Measurements from ENCODE around the gene OR5H1. TPM values are rescaled to one million over a fixed set of nuclear protein-coding genes. Genes with fewer than 3 reads are reported as not detected.

OR5H1 gene
- total RNA-seq (not detected), polyA plus RNA-seq (not detected)

DNA sequence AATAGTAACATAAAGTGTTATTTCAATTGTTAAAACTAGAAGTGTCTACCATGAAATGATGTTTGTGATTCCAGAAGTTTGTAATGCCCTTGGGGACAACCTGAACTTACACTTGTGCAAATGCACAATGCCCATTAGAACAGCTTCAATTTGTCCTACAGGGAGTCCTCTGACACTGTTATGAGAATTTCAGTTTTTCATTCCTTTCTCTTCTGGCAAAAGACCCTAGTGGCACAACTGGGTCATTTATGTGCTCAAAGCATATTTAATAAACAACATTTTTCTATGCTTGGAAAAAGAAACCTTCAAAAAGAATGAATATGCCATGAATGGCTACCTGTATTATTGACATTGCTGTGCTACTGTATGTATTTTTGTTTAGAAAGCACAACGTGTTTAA, at the start of gene OR5H1:
Gene OR5H1 (plus strand): TSS at position 301 of the 400 bp plus-strand sequence. CDS start 1,977 bp downstream, outside the sequence.
- Histone ChIP-seq H3K27me3 (ENCODE audit: insufficient read depth, low read length) (no peaks in the 10 kb centered on the region), H3K4me3 (ENCODE audit: low read length in 2 of 2) (no peak within 1 kb of the TSS), H3K9me3 (ENCODE audit: control insufficient read depth in 1 of 2, low read length in 2 of 2) (no peaks in the 10 kb centered on the region), H3K36me3 (ENCODE audit: insufficient read depth, low read length) (no peaks in the 10 kb centered on the region), H3K4me1 (ENCODE audit: insufficient read depth, low read length) (no peaks in the 10 kb centered on the region), H3K27ac (ENCODE audit: low read depth, low read length) (no peak within 1 kb of the TSS)
- no peaks in the 10 kb centered on the region for H3K36me3 Mint-ChIP-seq
- intact Hi-C loops (cut with micrococcal nuclease) = no loop called here
- H3K27ac Mint-ChIP-seq = no peak within 1 kb of the TSS
- POLR2A ChIA-PET (ENCODE audit: partially characterized antibody) = no interaction called here
- H3K9me3 Mint-ChIP-seq = no peaks in the 10 kb centered on the region
- CTCF ChIA-PET (ENCODE audit: partially characterized antibody) = no interaction called here
- DNase-seq = no peak
- no peaks in the 10 kb centered on the region for H3K4me1 Mint-ChIP-seq
- no peak within 1 kb of the TSS for H3K4me3 Mint-ChIP-seq
- peaks cover 4 to 5% of the 10 kb centered on the region in 2 donors for H3K27me3 Mint-ChIP-seq

GRCh38 chr3:98086873-98087272, 43.6 kb upstream of the OR5H1 start, which contains the start of gene OR5AC2:
Gene OR5AC2, plus strand, starts transcription at chr3:98087173. Its CDS starts 0 bp downstream, at chr3:98087173.
- Histone ChIP-seq H3K4me1 (ENCODE audit: insufficient read depth, low read length) (no peaks in the 10 kb centered on the region), H3K27ac (ENCODE audit: low read depth, low read length) (no peak within 1 kb of the TSS), H3K4me3 (ENCODE audit: low read length in 2 of 2) (no peak within 1 kb of the TSS), H3K9me3 (ENCODE audit: control insufficient read depth in 1 of 2, low read length in 2 of 2) (no peaks in the 10 kb centered on the region), H3K27me3 (ENCODE audit: insufficient read depth, low read length) (no peaks in the 10 kb centered on the region), H3K36me3 (ENCODE audit: insufficient read depth, low read length) (no peaks in the 10 kb centered on the region)
- POLR2A ChIA-PET (ENCODE audit: partially characterized antibody) = no interaction called here
- no peaks in the 10 kb centered on the region for H3K4me1 Mint-ChIP-seq
- CTCF ChIA-PET (ENCODE audit: partially characterized antibody) = no interaction called here
- H3K27me3 Mint-ChIP-seq = peaks cover 2% of the 10 kb centered on the region in 2 donors
- no peak within 1 kb of the TSS for H3K27ac Mint-ChIP-seq
- H3K4me3 Mint-ChIP-seq = no peak within 1 kb of the TSS
- H3K9me3 Mint-ChIP-seq = peaks cover 0 to 4% (median 0%) of the 10 kb centered on the region in 8 donors
- intact Hi-C loops (cut with micrococcal nuclease) = no loop called here
- no peaks in the 10 kb centered on the region for H3K36me3 Mint-ChIP-seq
- DNase-seq = no peak

- ChIA-PET POLR2A (ENCODE audit: partially characterized antibody) (no interaction called here), CTCF (ENCODE audit: partially characterized antibody) (no interaction called here)
- Mint-ChIP-seq H3K9me3 (peaks cover 0 to 13% (median 2%) of the 10 kb centered on the region in 8 donors), H3K27me3 (peaks cover 14 to 17% of the 10 kb centered on the region in 2 donors), H3K27ac (no peak overlapping the region), H3K4me1 (no peaks in the 10 kb centered on the region), H3K4me3 (no peak overlapping the region), H3K36me3 (no peaks in the 10 kb centered on the region)
- H3K27ac ChIP-seq (ENCODE audit: low read depth, low read length) = no peak overlapping the region
- H3K9me3 ChIP-seq (ENCODE audit: control insufficient read depth in 1 of 2, low read length in 2 of 2) = no peaks in the 10 kb centered on the region
- H3K4me3 ChIP-seq (ENCODE audit: low read length in 2 of 2) = no peak overlapping the region
- no peaks in the 10 kb centered on the region for H3K36me3 ChIP-seq (ENCODE audit: insufficient read depth, low read length)
- intact Hi-C loops (cut with micrococcal nuclease) = no loop called here
- DNase-seq = no peak
- no peaks in the 10 kb centered on the region for H3K27me3 ChIP-seq (ENCODE audit: insufficient read depth, low read length)
- H3K4me1 ChIP-seq (ENCODE audit: insufficient read depth, low read length) = no peaks in the 10 kb centered on the region
Observed at GRCh38 chr3:98095882-98096281, 34.6 kb upstream of the OR5H1 start.

- H3K27me3 ChIP-seq (ENCODE audit: insufficient read depth, low read length) = no peaks in the 10 kb centered on the region
- DNase-seq = no peak
- no peaks in the 10 kb centered on the region for H3K4me1 Mint-ChIP-seq
- H3K9me3 ChIP-seq (ENCODE audit: control insufficient read depth in 1 of 2, low read length in 2 of 2) = no peaks in the 10 kb centered on the region
- no peaks in the 10 kb centered on the region for H3K36me3 Mint-ChIP-seq
- no peaks in the 10 kb centered on the region for H3K36me3 ChIP-seq (ENCODE audit: insufficient read depth, low read length)
- H3K27ac ChIP-seq (ENCODE audit: low read depth, low read length) = no peak overlapping the region
- H3K9me3 Mint-ChIP-seq = peaks cover 0 to 7% (median 0%) of the 10 kb centered on the region in 8 donors
- H3K27ac Mint-ChIP-seq = no peak overlapping the region
- ChIA-PET POLR2A (ENCODE audit: partially characterized antibody) (no interaction called here), CTCF (ENCODE audit: partially characterized antibody) (no interaction called here)
- H3K4me1 ChIP-seq (ENCODE audit: insufficient read depth, low read length) = no peaks in the 10 kb centered on the region
- no peak overlapping the region for H3K4me3 ChIP-seq (ENCODE audit: low read length in 2 of 2)
- no peak overlapping the region for H3K4me3 Mint-ChIP-seq
- peaks cover 8 to 14% of the 10 kb centered on the region in 2 donors for H3K27me3 Mint-ChIP-seq
- intact Hi-C loops (cut with micrococcal nuclease) = no loop called here
Observed at GRCh38 chr3:98099848-98100247, 30.7 kb upstream of the OR5H1 start.

GRCh38 chr3:98108162-98108561, 22.4 kb upstream of the OR5H1 start:
- POLR2A ChIA-PET (ENCODE audit: partially characterized antibody) = no interaction called here
- Mint-ChIP-seq H3K9me3 (peaks cover 0 to 29% (median 7%) of the 10 kb centered on the region in 8 donors), H3K27me3 (peaks cover 5% of the 10 kb centered on the region in 2 donors), H3K36me3 (no peaks in the 10 kb centered on the region), H3K27ac (no peak overlapping the region), H3K4me3 (no peak overlapping the region), H3K4me1 (no peaks in the 10 kb centered on the region)
- H3K4me1 ChIP-seq (ENCODE audit: insufficient read depth, low read length) = no peaks in the 10 kb centered on the region
- H3K27ac ChIP-seq (ENCODE audit: low read depth, low read length) = no peak overlapping the region
- H3K36me3 ChIP-seq (ENCODE audit: insufficient read depth, low read length) = no peaks in the 10 kb centered on the region
- CTCF ChIA-PET (ENCODE audit: partially characterized antibody) = interaction anchor here (1.1 kb wide), 1 partner anchor 9 kb away, joined by 3 read pairs; no protein-coding TSS in a partner anchor
- no peaks in the 10 kb centered on the region for H3K27me3 ChIP-seq (ENCODE audit: insufficient read depth, low read length)
- H3K4me3 ChIP-seq (ENCODE audit: low read length in 2 of 2) = no peak overlapping the region
- no peaks in the 10 kb centered on the region for H3K9me3 ChIP-seq (ENCODE audit: control insufficient read depth in 1 of 2, low read length in 2 of 2)
- DNase-seq = no peak
- intact Hi-C loops (cut with micrococcal nuclease) = no loop called here

- Histone ChIP-seq H3K27me3 (ENCODE audit: insufficient read depth, low read length) (no peaks in the 10 kb centered on the region), H3K27ac (ENCODE audit: low read depth, low read length) (no peak overlapping the region), H3K4me1 (ENCODE audit: insufficient read depth, low read length) (no peaks in the 10 kb centered on the region), H3K4me3 (ENCODE audit: low read length in 2 of 2) (no peak overlapping the region), H3K36me3 (ENCODE audit: insufficient read depth, low read length) (no peaks in the 10 kb centered on the region), H3K9me3 (ENCODE audit: control insufficient read depth in 1 of 2, low read length in 2 of 2) (no peaks in the 10 kb centered on the region)
- Mint-ChIP-seq H3K9me3 (peaks cover 0 to 36% (median 9%) of the 10 kb centered on the region in 8 donors), H3K27me3 (peaks cover under 1 to 5% of the 10 kb centered on the region in 2 donors), H3K4me3 (no peak overlapping the region), H3K27ac (no peak overlapping the region), H3K4me1 (no peaks in the 10 kb centered on the region), H3K36me3 (no peaks in the 10 kb centered on the region)
- no peak for DNase-seq
- intact Hi-C loops (cut with micrococcal nuclease) = no loop called here
- CTCF ChIA-PET (ENCODE audit: partially characterized antibody) = no interaction called here
- POLR2A ChIA-PET (ENCODE audit: partially characterized antibody) = no interaction called here
Observed at GRCh38 chr3:98109807-98110549, 20.5 kb upstream of the OR5H1 start.

DNA sequence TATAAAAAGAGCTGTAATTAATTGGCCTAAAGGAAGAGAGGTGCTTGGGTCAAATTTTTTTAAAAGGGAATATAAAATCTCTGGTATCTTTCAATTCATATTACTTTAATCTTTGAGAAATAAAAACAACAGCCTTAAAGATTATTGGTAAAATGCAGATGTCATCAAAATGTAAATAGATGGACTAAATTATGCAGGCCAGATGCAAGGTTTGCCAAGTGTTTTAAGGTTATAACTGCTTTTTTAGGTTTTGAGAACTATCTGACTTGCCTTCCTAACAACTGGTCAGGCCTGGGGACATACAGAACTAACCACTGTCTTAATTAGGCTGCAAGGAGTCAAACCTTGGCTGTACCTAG, 20.0 kb upstream of the OR5H1 start:
- no peaks in the 10 kb centered on the region for H3K4me1 ChIP-seq (ENCODE audit: insufficient read depth, low read length)
- peaks cover 0 to 36% (median 9%) of the 10 kb centered on the region in 8 donors for H3K9me3 Mint-ChIP-seq
- no peaks in the 10 kb centered on the region for H3K27me3 ChIP-seq (ENCODE audit: insufficient read depth, low read length)
- H3K9me3 ChIP-seq (ENCODE audit: control insufficient read depth in 1 of 2, low read length in 2 of 2) = no peaks in the 10 kb centered on the region
- no peaks in the 10 kb centered on the region for H3K4me1 Mint-ChIP-seq
- intact Hi-C loops (cut with micrococcal nuclease) = no loop called here
- H3K27me3 Mint-ChIP-seq = peaks cover 0 to 5% of the 10 kb centered on the region in 2 donors
- no peak overlapping the region for H3K27ac ChIP-seq (ENCODE audit: low read depth, low read length)
- POLR2A ChIA-PET (ENCODE audit: partially characterized antibody) = no interaction called here
- H3K27ac Mint-ChIP-seq = no peak overlapping the region
- H3K4me3 Mint-ChIP-seq = no peak overlapping the region
- DNase-seq = no peak
- no peaks in the 10 kb centered on the region for H3K36me3 ChIP-seq (ENCODE audit: insufficient read depth, low read length)
- H3K36me3 Mint-ChIP-seq = no peaks in the 10 kb centered on the region
- no peak overlapping the region for H3K4me3 ChIP-seq (ENCODE audit: low read length in 2 of 2)
- CTCF ChIA-PET (ENCODE audit: partially characterized antibody) = no interaction called here
